Measurements from ENCODE around the gene EDAR.

DNA sequence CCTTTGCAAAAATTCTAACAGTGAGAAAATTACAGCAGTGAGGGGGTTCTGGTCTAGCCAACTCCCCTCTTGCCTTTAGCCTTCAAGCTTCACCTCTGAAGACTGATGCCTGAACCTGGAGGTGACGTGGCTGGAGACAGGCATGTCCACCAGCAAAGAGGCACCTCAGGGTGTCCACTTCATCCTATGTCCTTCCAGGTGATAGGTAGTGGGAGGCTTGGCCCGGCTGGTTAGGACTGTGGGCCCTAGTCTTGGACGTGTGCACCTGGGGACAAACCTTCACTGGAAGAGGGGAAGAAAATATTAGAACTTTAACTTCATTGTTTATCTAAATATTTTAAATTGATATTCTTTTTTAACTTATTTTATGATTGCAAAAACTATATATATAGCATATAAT lies 35.5 kb upstream of the EDAR start:
- TF ChIP-seq, protein P1, sequence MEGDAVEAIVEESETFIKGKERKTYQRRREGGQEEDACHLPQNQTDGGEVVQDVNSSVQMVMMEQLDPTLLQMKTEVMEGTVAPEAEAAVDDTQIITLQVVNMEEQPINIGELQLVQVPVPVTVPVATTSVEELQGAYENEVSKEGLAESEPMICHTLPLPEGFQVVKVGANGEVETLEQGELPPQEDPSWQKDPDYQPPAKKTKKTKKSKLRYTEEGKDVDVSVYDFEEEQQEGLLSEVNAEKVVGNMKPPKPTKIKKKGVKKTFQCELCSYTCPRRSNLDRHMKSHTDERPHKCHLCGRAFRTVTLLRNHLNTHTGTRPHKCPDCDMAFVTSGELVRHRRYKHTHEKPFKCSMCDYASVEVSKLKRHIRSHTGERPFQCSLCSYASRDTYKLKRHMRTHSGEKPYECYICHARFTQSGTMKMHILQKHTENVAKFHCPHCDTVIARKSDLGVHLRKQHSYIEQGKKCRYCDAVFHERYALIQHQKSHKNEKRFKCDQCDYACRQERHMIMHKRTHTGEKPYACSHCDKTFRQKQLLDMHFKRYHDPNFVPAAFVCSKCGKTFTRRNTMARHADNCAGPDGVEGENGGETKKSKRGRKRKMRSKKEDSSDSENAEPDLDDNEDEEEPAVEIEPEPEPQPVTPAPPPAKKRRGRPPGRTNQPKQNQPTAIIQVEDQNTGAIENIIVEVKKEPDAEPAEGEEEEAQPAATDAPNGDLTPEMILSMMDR (optimal IDR thresholded peaks at IDR 0.05 in 1 of 3, IDR thresholded peaks at IDR 0.05 in 1 of 3, conservative IDR thresholded peaks at IDR 0.05 in 1 of 3; ENCODE audit: extremely low read depth in 1 of 3, insufficient read depth in 2 of 3, low read length in 3 of 3) = no peak
- no peak for TF ChIP-seq EZH2 (IDR thresholded peaks at IDR 0.05; ENCODE audit: low read length)
